NCI-H748 treated with DMSO at 0.1 percent for 48 hours (cell line): ENCODE data around the gene MLH3.
A peak's percentile ranks its signal among the peaks of the same experiment; 100 is the strongest.
"Not testable (repeated sequence)": the region's sequence is repeated elsewhere in the genome, so short reads cannot be mapped to it uniquely, and the experiment has no call there.

Source experiments
- DNase-seq: peaks from one replicate; lab custom pipeline; 2025; lab: John Stamatoyannopoulos, UW

MLH3 gene

GRCh38 chr14:75050852-75051555 lies at the start of gene MLH3:
TSS of gene MLH3 (minus strand) at chr14:75051467. CDS start at chr14:75049655, 1,812 bp downstream.
- peak; percentile 89 for DNase-seq

GRCh38 chr14:75098682-75099081 lies 47.4 kb upstream of the MLH3 start:
- no peak for DNase-seq

GRCh38 chr14:75098212-75098611 lies 46.9 kb upstream of the MLH3 start:
- no peak for DNase-seq

GRCh38 chr14:75096959-75097358 lies 45.7 kb upstream of the MLH3 start:
- no peak for DNase-seq

- DNase-seq, result no peak
Measured at GRCh38 chr14:75095690-75096089, 44.4 kb upstream of the MLH3 start.

GRCh38 chr14:75094896-75095295 lies 43.6 kb upstream of the MLH3 start:
- no peak for DNase-seq

- DNase-seq, result no peak
Measured at GRCh38 chr14:75092698-75093097, 41.4 kb upstream of the MLH3 start.

GRCh38 chr14:75091251-75091650 lies 40.0 kb upstream of the MLH3 start:
- DNase-seq, result no peak

- no peak for DNase-seq
Measured at GRCh38 chr14:75090353-75090752, 39.1 kb upstream of the MLH3 start.

GRCh38 chr14:75088566-75089373 lies 37.5 kb upstream of the MLH3 start:
- peak; percentile 46 for DNase-seq

- no peak for DNase-seq
Measured at GRCh38 chr14:75088153-75088552, 36.9 kb upstream of the MLH3 start.

- no peak for DNase-seq
Measured at GRCh38 chr14:75084513-75084912, 33.2 kb upstream of the MLH3 start.

- DNase-seq, result no peak
Measured at GRCh38 chr14:75083271-75083670, 32.0 kb upstream of the MLH3 start.

GRCh38 chr14:75081660-75082229 lies 30.5 kb upstream of the MLH3 start:
- DNase-seq, result no peak

- DNase-seq, result no peak
Measured at GRCh38 chr14:75079521-75079920, 28.3 kb upstream of the MLH3 start.

GRCh38 chr14:75077794-75078193 lies 26.5 kb upstream of the MLH3 start:
- DNase-seq, result no peak

GRCh38 chr14:75070383-75070782 lies 19.1 kb upstream of the MLH3 start:
- no peak for DNase-seq

- DNase-seq, result no peak
Measured at GRCh38 chr14:75069811-75070145, 18.5 kb upstream of the MLH3 start.

GRCh38 chr14:75069121-75069810 lies 18.0 kb upstream of the MLH3 start, which contains the start of gene ZC2HC1C:
TSS of gene ZC2HC1C (plus strand) at chr14:75069641. CDS start at chr14:75070574, 933 bp downstream.
- peak; percentile 62 for DNase-seq

- DNase-seq, result peak; percentile 28
Measured at GRCh38 chr14:75068294-75069120, 17.2 kb upstream of the MLH3 start.

GRCh38 chr14:75067765-75068164 lies 16.5 kb upstream of the MLH3 start:
- not testable (repeated sequence) for DNase-seq

- DNase-seq, result no peak
Measured at GRCh38 chr14:75067212-75067611, 15.9 kb upstream of the MLH3 start.
